Suprapubic skin (tissue), 4 donors: ENCODE measurements around the gene BCL10. TPM values are rescaled to one million over a fixed set of nuclear protein-coding genes. Genes with fewer than 3 reads are reported as not detected.
A peak's percentile ranks its signal among the peaks of the same experiment; 100 is the strongest.

Source experiments
- DNase-seq, 2 donors: peaks; one replicate each; pipeline ENCODE4 v3.0.0-alpha.2; 2019; ENCODE audit warnings: low spot score in 2 of 2
- H3K27ac ChIP-seq: fragments of 200-600 bp; sonication (generic); one replicate; pipeline ENCODE4 v1.5.1; 2019
- H3K27me3 ChIP-seq: fragments of 200-600 bp; sonication (generic); one replicate; pipeline ENCODE4 v1.5.1; 2019
- H3K36me3 ChIP-seq: fragments of 200-600 bp; sonication (generic); one replicate; pipeline ENCODE4 v1.5.1; 2019
- H3K4me1 ChIP-seq: fragments of 200-600 bp; sonication (generic); one replicate; pipeline ENCODE4 v1.5.1; 2019
- H3K4me3 ChIP-seq: fragments of 200-600 bp; sonication (generic); one replicate; pipeline ENCODE4 v1.5.1; 2019; ENCODE audit warnings: mild to moderate bottlenecking
- H3K9me3 ChIP-seq: fragments of 200-600 bp; sonication (generic); one replicate; pipeline ENCODE4 v1.5.1; 2019
- CTCF ChIP-seq, 2 donors: fragments of 200-600 bp in 1 of 2; fragments of 450-650 bp in 1 of 2; sonication (generic) in 1 of 2; IDR thresholded peaks; one replicate each; pipeline ENCODE4 v1.5.1; 2016 to 2019; ENCODE audit warnings: antibody characterized with exemption in 2 of 2, mild to moderate bottlenecking in 1 of 2, moderate library complexity in 1 of 2
- EP300 ChIP-seq: sonication (generic); formaldehyde crosslinking; IDR thresholded peaks from one replicate; pipeline ENCODE4 v1.6.1; 2017; ENCODE audit warnings: antibody characterized with exemption
- POLR2A ChIP-seq, 2 donors: fragments of 450-650 bp; IDR thresholded peaks; one replicate each; pipeline ENCODE4 v1.6.1; 2017; ENCODE audit warnings: antibody characterized with exemption in 2 of 2, mild to moderate bottlenecking in 2 of 2, moderate library complexity in 2 of 2
- POLR2AphosphoS5 ChIP-seq, 3 donors: sonication (generic); formaldehyde crosslinking; IDR thresholded peaks; one replicate each; pipeline ENCODE4 v1.6.1; 2017; ENCODE audit warnings: antibody characterized with exemption in 3 of 3
- WGBS: methylation state at CpG from one replicate; pipeline ENCODE4 v1.1.5; 2018; 5-methylcytosine and 5-hydroxymethylcytosine counted together
- total RNA-seq, 4 donors: library from RNA; depleted of rRNA; stranded (reverse); fragments of >200 nt; gene quantifications; one replicate each; pipeline ENCODE4 v1.1.0, GENCODE V29; 2016

The BCL10 gene
- total RNA-seq, 4 donors from 2014 or later: 19.9 to 34.1 (median 30.7) TPM

- no peaks in the 10 kb centered on the region for H3K27me3 ChIP-seq
- WGBS: 49% methylated on average over 11 of the region's 11 CpGs
- no peak for TF ChIP-seq EP300
- H3K9me3 ChIP-seq: no peaks in the 10 kb centered on the region
- H3K27ac ChIP-seq: peak overlapping the region; percentile 97
- no peaks in the 10 kb centered on the region for H3K36me3 ChIP-seq
- H3K4me1 ChIP-seq: peaks cover 68% of the 10 kb centered on the region
- peak overlapping the region; percentile 70 for H3K4me3 ChIP-seq
- DNase-seq: no peak
Measured at GRCh38 chr1:85276978-85277639, 677 bp upstream of the BCL10 start.

GRCh38 chr1:85275701-85276214 lies 674 bp downstream of the BCL10 start:
- TF ChIP-seq CTCF (IDR thresholded peaks at IDR 0.05) (no peak), POLR2AphosphoS5 (IDR thresholded peaks at IDR 0.05) (no peak), EP300 (no peak), POLR2A (IDR thresholded peaks at IDR 0.05) (no peak)
- 4% methylated on average over 9 of the region's 13 CpGs for WGBS
- Histone ChIP-seq H3K4me3 (peak overlapping the region; percentile 70), H3K27me3 (no peaks in the 10 kb centered on the region), H3K27ac (peak overlapping the region; percentile 97), H3K4me1 (peaks cover 68% of the 10 kb centered on the region), H3K36me3 (peaks cover 4% of the 10 kb centered on the region), H3K9me3 (no peaks in the 10 kb centered on the region)
- DNase-seq: no peak

DNA sequence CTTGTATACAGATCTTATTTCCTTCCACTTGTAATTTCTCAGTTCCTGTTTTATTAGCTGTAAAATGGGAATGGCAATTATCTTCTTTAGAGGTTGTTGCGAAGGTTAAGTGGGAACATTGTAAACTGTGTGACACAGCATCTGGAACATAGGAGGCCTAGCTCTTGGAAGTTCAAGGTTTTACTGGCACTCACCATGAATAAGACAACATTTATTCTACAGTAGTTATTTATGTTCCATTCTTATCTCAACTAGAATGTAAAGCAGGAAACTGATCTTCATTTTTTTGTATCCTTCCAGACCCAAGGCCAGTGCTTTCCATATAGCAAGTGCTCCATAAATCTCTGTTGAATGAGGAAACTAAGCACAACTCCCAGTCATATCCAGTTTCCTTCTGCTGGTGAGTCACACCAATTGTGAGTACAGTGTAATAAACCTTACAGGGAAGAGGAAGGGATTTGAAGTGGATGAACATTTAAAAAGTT lies 1.4 kb downstream of the BCL10 start:
- peaks cover 9% of the 10 kb centered on the region for H3K36me3 ChIP-seq
- DNase-seq: no peak
- H3K4me1 ChIP-seq: peaks cover 60% of the 10 kb centered on the region
- no peak for TF ChIP-seq POLR2AphosphoS5 (IDR thresholded peaks at IDR 0.05)
- TF ChIP-seq EP300: no peak
- TF ChIP-seq CTCF (IDR thresholded peaks at IDR 0.05): no peak
- TF ChIP-seq POLR2A (IDR thresholded peaks at IDR 0.05): no peak
- H3K4me3 ChIP-seq: peak overlapping the region; percentile 70
- H3K27me3 ChIP-seq: no peaks in the 10 kb centered on the region
- peak overlapping the region; percentile 97 for H3K27ac ChIP-seq
- WGBS: 50% methylated on average over 1 of the region's 1 CpG
- no peaks in the 10 kb centered on the region for H3K9me3 ChIP-seq

GRCh38 chr1:85273397-85273796 lies 3.0 kb downstream of the BCL10 start:
- Histone ChIP-seq H3K27me3 (no peaks in the 10 kb centered on the region), H3K4me1 (peaks cover 45% of the 10 kb centered on the region), H3K4me3 (no peak overlapping the region), H3K9me3 (no peaks in the 10 kb centered on the region), H3K27ac (no peak overlapping the region), H3K36me3 (peaks cover 25% of the 10 kb centered on the region)
- TF ChIP-seq CTCF (IDR thresholded peaks at IDR 0.05) (no peak), EP300 (no peak), POLR2AphosphoS5 (IDR thresholded peaks at IDR 0.05) (no peak), POLR2A (IDR thresholded peaks at IDR 0.05) (no peak)
- no peak for DNase-seq

DNA sequence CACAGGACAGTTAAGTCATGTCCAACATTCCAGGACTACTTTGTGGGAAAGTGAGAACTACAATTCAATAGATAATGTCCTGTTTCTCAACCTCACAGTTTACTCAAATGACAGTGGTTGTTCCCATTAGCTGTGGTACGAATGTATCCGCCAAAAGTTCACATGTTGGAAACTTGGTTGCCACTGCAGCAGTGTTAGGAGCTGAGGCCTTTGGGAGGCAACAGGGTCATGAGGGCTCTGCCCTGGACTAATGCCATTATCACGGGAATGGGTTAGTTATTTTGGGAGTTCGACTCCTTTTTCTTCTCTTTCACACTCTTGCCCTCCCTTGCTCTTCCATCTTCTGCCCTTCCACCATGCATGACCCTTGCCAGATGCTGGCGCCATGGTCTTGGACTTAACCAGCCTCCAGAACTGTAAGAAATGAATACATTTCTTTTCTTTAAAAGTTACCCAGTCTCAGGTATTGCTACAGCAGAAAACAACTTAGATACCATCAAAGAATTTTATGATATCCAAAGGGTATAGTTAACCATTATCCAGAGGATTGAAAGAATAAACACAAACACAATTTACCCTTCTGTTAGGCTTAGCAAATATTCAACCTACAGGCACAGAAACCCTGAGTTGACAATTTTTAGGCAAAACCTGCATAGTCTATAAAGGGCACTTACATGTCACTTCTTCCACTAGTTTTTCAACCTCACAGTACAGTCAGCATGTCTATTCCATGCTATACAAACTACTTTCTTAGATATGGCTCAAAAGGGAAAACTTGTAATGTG lies 7.4 kb downstream of the BCL10 start:
- TF ChIP-seq CTCF (IDR thresholded peaks at IDR 0.05) (no peak), EP300 (no peak), POLR2AphosphoS5 (IDR thresholded peaks at IDR 0.05) (no peak), POLR2A (IDR thresholded peaks at IDR 0.05) (no peak)
- DNase-seq: no peak
- Histone ChIP-seq H3K4me1 (peaks cover 12% of the 10 kb centered on the region), H3K27me3 (no peaks in the 10 kb centered on the region), H3K9me3 (no peaks in the 10 kb centered on the region), H3K4me3 (no peak overlapping the region), H3K36me3 (peaks cover 54% of the 10 kb centered on the region), H3K27ac (no peak overlapping the region)
- WGBS: 92% methylated on average over 5 of the region's 5 CpGs
